GM23338 (cell line): ENCODE results near the gene PPM1N. TPM values are rescaled to one million over a fixed set of nuclear protein-coding genes. Genes with fewer than 3 reads are reported as not detected.

Experiments
- ATAC-seq: fragments of 200-7000 bp; cut with Tn5 transposase; 3 replicates; pipeline ENCODE4 v1.9.1; 2020
- DNase-seq: peaks from one replicate; pipeline ENCODE4 v3.0.0-alpha.2; 2015; ENCODE audit warnings: low spot score
- H2AFZ ChIP-seq: fragments of 200-600 bp; sonication (generic); 2 replicates; pipeline ENCODE4 v1.8.0; 2016; ENCODE audit warnings: antibody characterized with exemption, mild to moderate bottlenecking, moderate library complexity
- H3F3A ChIP-seq: fragments of 200-600 bp; sonication (generic); replicated peaks from 2 replicates; pipeline ENCODE4 v1.8.0; 2017; ENCODE audit warnings: antibody characterized with exemption, mixed run types, low read depth
- H3K27ac ChIP-seq: fragments of 200-600 bp; sonication (generic); 2 replicates; pipeline ENCODE4 v1.6.1; 2016; ENCODE audit warnings: low read depth
- H3K27me3 ChIP-seq: fragments of 200-600 bp; sonication (generic); 2 replicates; pipeline ENCODE4 v1.8.0; 2016; ENCODE audit warnings: mild to moderate bottlenecking, mixed run types, moderate library complexity; ENCODE audit not compliant: insufficient read depth
- H3K36me3 ChIP-seq: fragments of 200-600 bp; sonication (generic); 2 replicates; pipeline ENCODE4 v1.8.0; 2016; ENCODE audit warnings: mild to moderate bottlenecking; ENCODE audit not compliant: insufficient read depth
- H3K4me1 ChIP-seq: fragments of 200-600 bp; sonication (generic); 2 replicates; pipeline ENCODE4 v1.8.0; 2016; ENCODE audit warnings: mild to moderate bottlenecking, moderate library complexity; ENCODE audit not compliant: insufficient read depth
- H3K4me2 ChIP-seq: fragments of 200-600 bp; sonication (generic); 2 replicates; pipeline ENCODE4 v1.7.1; 2017; ENCODE audit warnings: mixed run types
- H3K4me3 ChIP-seq: fragments of 200-600 bp; sonication (generic); 2 replicates; pipeline ENCODE4 v1.6.1; 2016; ENCODE audit warnings: mixed run types
- H3K79me2 ChIP-seq: fragments of 200-600 bp; sonication (generic); replicated peaks from 2 replicates; pipeline ENCODE4 v1.8.0; 2017; ENCODE audit warnings: mild to moderate bottlenecking; ENCODE audit not compliant: insufficient read depth
- H3K9me2 ChIP-seq: fragments of 200-600 bp; sonication (generic); 2 replicates; pipeline ENCODE4 v1.8.0; 2017; ENCODE audit not compliant: insufficient read depth
- H4K20me1 ChIP-seq: fragments of 200-600 bp; sonication (generic); replicated peaks from 2 replicates; pipeline ENCODE4 v1.8.0; 2017; ENCODE audit warnings: mild to moderate bottlenecking; ENCODE audit not compliant: insufficient read depth
- H3K27ac Mint-ChIP-seq: 2 replicates; pipeline ENCODE4 v1.8.0; 2020; ENCODE audit warnings: inconsistent platforms, mild to moderate bottlenecking, moderate library complexity, mixed read lengths
- H3K27me3 Mint-ChIP-seq: 3 replicates; pipeline ENCODE4 v1.8.0; 2022; ENCODE audit warnings: low read depth, mild to moderate bottlenecking, moderate library complexity, mixed read lengths, inconsistent platforms; ENCODE audit not compliant: insufficient read depth, poor library complexity
- H3K36me3 Mint-ChIP-seq: 3 replicates; pipeline ENCODE4 v1.8.0; 2021; ENCODE audit warnings: low read depth, mild to moderate bottlenecking, inconsistent platforms, moderate library complexity, mixed read lengths
- H3K4me1 Mint-ChIP-seq: 3 replicates; pipeline ENCODE4 v1.8.0; 2020; ENCODE audit warnings: mild to moderate bottlenecking, inconsistent platforms, mixed read lengths
- H3K4me3 Mint-ChIP-seq: 3 replicates; pipeline ENCODE4 v1.8.0; 2021; ENCODE audit warnings: moderate library complexity, mild to moderate bottlenecking, inconsistent platforms, mixed read lengths
- H3K9me3 Mint-ChIP-seq: 3 replicates; pipeline ENCODE4 v1.8.0; 2020; ENCODE audit warnings: moderate library complexity, mild to moderate bottlenecking, inconsistent platforms, mixed read lengths
- CREB1 ChIP-seq: fragments of 250-450 bp; sonication (Bioruptor Pico); IDR thresholded peaks from 2 replicates; pipeline ENCODE4 v1.5.0; 2020; ENCODE audit warnings: low read depth, mild to moderate bottlenecking, moderate library complexity
- EZH2 ChIP-seq: fragments of 200-600 bp; sonication (generic); IDR thresholded peaks from one replicate; pipeline ENCODE4 v1.8.0; 2017; ENCODE audit warnings: antibody characterized with exemption, mild to moderate bottlenecking, low read depth; ENCODE audit not compliant: unreplicated experiment
- EZH2phosphoT487 ChIP-seq: fragments of 200-600 bp; sonication (generic); IDR thresholded peaks from one replicate; pipeline ENCODE4 v1.8.1; 2018; ENCODE audit warnings: antibody characterized with exemption; ENCODE audit not compliant: unreplicated experiment
- JUNB ChIP-seq: IDR thresholded peaks from one replicate; pipeline ENCODE4 v1.6.1; 2016; ENCODE audit warnings: antibody characterized with exemption; ENCODE audit not compliant: unreplicated experiment
- NANOG ChIP-seq: IDR thresholded peaks from 2 replicates; pipeline ENCODE4 v1.6.1; 2016; ENCODE audit warnings: antibody characterized with exemption, borderline replicate concordance
- POLR2AphosphoS5 ChIP-seq: IDR thresholded peaks from 2 replicates; pipeline ENCODE4 v1.6.1; 2016; ENCODE audit warnings: antibody characterized with exemption, low read depth
- STAT1 ChIP-seq: IDR thresholded peaks from one replicate; pipeline ENCODE4 v1.6.1; 2016; ENCODE audit warnings: antibody characterized with exemption; ENCODE audit not compliant: unreplicated experiment
- ZNF114 ChIP-seq: fragments of 250-450 bp; sonication (Bioruptor Pico); IDR thresholded peaks from 2 replicates; pipeline ENCODE4 v1.5.0; 2020; ENCODE audit warnings: mild to moderate bottlenecking, moderate library complexity
- ZNF331 ChIP-seq: fragments of 250-450 bp; sonication (Bioruptor Pico); IDR thresholded peaks from 2 replicates; pipeline ENCODE4 v1.5.0; 2020; ENCODE audit warnings: low read depth, mild to moderate bottlenecking, moderate library complexity
- polyA plus RNA-seq: library from polyadenylated mRNA; unstranded; fragments of >200 nt; fragmentation: Nextera tagmentation; extraction: Ambion mirVana; gene quantifications from 2 replicates; pipeline ENCODE4 v1.2.1, GENCODE V29; 2016
- total RNA-seq: library from RNA; depleted of rRNA; stranded (reverse); fragments of >200 nt; shearing (Covaris generic); gene quantifications from 2 replicates; pipeline ENCODE4 v1.2.3, GENCODE V29; 2014
- TF ChIP-seq, protein P1 (sequence below), 2 experiments: fragments of 200-600 bp in 1 of 2; sonication (generic) in 1 of 2; conservative IDR thresholded peaks; 2 replicates each; pipeline versions ENCODE4 v1.5.1 to v1.6.1; 2016 to 2017; ENCODE audit warnings: antibody characterized with exemption in 2 of 2, low read depth in 2 of 2, mild to moderate bottlenecking in 2 of 2, moderate library complexity in 1 of 2
- TF ChIP-seq, protein P2 (sequence below): IDR thresholded peaks from one replicate; pipeline ENCODE4 v1.6.1; 2018; ENCODE audit warnings: antibody characterized with exemption; ENCODE audit not compliant: unreplicated experiment
- TF ChIP-seq, protein P3 (sequence below): IDR thresholded peaks from 2 replicates; pipeline ENCODE4 v1.6.1; 2016; ENCODE audit warnings: antibody characterized with exemption
- TF ChIP-seq, protein P4 (sequence below): fragments of 250-450 bp; sonication (Bioruptor Pico); IDR thresholded peaks from 2 replicates; pipeline ENCODE4 v1.5.0; 2020; ENCODE audit warnings: mild to moderate bottlenecking, moderate library complexity

Gene PPM1N
- total and polyA plus RNA-seq, 2 experiments from 2014 or later = 15.2 to 25.1 TPM

DNA sequence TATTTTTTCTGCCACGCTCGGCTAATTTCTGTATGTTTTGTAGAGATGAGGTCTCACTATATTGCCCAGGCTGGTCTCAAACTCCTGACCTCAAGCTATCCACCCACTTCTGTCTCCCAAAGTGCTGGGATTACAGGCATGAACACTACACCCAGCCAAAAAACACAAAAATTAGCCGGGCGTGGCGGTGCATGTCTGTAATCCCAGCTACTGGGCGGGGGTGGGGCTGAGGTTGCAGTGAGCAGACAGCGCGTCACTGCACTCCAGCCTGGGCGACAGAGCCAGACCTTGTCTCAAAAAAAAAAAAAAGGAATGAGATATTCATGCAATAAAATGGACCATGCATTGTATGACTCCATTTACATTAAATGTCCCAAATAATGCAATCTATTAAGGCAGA is 41.2 kb downstream of the PPM1N start:
- Histone ChIP-seq H2AFZ (no peak overlapping the region), H3K4me2 (no peak overlapping the region), H4K20me1 (no peaks in the 10 kb centered on the region), H3K79me2 (no peaks in the 10 kb centered on the region), H3K9me2 (no peaks in the 10 kb centered on the region), H3K4me3 (no peak overlapping the region), H3K27me3 (no peaks in the 10 kb centered on the region), H3K27ac (no peak overlapping the region), H3F3A (no peaks in the 10 kb centered on the region), H3K4me1 (no peaks in the 10 kb centered on the region), H3K36me3 (no peaks in the 10 kb centered on the region)
- TF ChIP-seq CREB1 (CRISPR knock-in tag) (no peak), EZH2phosphoT487 (no peak), EZH2 (no peak), JUNB (no peak), NANOG (no peak), POLR2AphosphoS5 (no peak), ZNF331 (CRISPR knock-in tag) (no peak), STAT1 (no peak), ZNF114 (CRISPR knock-in tag) (no peak)
- TF ChIP-seq, protein P1, sequence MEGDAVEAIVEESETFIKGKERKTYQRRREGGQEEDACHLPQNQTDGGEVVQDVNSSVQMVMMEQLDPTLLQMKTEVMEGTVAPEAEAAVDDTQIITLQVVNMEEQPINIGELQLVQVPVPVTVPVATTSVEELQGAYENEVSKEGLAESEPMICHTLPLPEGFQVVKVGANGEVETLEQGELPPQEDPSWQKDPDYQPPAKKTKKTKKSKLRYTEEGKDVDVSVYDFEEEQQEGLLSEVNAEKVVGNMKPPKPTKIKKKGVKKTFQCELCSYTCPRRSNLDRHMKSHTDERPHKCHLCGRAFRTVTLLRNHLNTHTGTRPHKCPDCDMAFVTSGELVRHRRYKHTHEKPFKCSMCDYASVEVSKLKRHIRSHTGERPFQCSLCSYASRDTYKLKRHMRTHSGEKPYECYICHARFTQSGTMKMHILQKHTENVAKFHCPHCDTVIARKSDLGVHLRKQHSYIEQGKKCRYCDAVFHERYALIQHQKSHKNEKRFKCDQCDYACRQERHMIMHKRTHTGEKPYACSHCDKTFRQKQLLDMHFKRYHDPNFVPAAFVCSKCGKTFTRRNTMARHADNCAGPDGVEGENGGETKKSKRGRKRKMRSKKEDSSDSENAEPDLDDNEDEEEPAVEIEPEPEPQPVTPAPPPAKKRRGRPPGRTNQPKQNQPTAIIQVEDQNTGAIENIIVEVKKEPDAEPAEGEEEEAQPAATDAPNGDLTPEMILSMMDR (conservative IDR thresholded peaks at IDR 0.05; ENCODE audit: low read depth in 2 of 2) = no peak
- TF ChIP-seq, protein P2, sequence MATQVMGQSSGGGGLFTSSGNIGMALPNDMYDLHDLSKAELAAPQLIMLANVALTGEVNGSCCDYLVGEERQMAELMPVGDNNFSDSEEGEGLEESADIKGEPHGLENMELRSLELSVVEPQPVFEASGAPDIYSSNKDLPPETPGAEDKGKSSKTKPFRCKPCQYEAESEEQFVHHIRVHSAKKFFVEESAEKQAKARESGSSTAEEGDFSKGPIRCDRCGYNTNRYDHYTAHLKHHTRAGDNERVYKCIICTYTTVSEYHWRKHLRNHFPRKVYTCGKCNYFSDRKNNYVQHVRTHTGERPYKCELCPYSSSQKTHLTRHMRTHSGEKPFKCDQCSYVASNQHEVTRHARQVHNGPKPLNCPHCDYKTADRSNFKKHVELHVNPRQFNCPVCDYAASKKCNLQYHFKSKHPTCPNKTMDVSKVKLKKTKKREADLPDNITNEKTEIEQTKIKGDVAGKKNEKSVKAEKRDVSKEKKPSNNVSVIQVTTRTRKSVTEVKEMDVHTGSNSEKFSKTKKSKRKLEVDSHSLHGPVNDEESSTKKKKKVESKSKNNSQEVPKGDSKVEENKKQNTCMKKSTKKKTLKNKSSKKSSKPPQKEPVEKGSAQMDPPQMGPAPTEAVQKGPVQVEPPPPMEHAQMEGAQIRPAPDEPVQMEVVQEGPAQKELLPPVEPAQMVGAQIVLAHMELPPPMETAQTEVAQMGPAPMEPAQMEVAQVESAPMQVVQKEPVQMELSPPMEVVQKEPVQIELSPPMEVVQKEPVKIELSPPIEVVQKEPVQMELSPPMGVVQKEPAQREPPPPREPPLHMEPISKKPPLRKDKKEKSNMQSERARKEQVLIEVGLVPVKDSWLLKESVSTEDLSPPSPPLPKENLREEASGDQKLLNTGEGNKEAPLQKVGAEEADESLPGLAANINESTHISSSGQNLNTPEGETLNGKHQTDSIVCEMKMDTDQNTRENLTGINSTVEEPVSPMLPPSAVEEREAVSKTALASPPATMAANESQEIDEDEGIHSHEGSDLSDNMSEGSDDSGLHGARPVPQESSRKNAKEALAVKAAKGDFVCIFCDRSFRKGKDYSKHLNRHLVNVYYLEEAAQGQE = no peak
- TF ChIP-seq, protein P3, sequence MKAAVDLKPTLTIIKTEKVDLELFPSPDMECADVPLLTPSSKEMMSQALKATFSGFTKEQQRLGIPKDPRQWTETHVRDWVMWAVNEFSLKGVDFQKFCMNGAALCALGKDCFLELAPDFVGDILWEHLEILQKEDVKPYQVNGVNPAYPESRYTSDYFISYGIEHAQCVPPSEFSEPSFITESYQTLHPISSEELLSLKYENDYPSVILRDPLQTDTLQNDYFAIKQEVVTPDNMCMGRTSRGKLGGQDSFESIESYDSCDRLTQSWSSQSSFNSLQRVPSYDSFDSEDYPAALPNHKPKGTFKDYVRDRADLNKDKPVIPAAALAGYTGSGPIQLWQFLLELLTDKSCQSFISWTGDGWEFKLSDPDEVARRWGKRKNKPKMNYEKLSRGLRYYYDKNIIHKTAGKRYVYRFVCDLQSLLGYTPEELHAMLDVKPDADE = no peak
- TF ChIP-seq, protein P4, sequence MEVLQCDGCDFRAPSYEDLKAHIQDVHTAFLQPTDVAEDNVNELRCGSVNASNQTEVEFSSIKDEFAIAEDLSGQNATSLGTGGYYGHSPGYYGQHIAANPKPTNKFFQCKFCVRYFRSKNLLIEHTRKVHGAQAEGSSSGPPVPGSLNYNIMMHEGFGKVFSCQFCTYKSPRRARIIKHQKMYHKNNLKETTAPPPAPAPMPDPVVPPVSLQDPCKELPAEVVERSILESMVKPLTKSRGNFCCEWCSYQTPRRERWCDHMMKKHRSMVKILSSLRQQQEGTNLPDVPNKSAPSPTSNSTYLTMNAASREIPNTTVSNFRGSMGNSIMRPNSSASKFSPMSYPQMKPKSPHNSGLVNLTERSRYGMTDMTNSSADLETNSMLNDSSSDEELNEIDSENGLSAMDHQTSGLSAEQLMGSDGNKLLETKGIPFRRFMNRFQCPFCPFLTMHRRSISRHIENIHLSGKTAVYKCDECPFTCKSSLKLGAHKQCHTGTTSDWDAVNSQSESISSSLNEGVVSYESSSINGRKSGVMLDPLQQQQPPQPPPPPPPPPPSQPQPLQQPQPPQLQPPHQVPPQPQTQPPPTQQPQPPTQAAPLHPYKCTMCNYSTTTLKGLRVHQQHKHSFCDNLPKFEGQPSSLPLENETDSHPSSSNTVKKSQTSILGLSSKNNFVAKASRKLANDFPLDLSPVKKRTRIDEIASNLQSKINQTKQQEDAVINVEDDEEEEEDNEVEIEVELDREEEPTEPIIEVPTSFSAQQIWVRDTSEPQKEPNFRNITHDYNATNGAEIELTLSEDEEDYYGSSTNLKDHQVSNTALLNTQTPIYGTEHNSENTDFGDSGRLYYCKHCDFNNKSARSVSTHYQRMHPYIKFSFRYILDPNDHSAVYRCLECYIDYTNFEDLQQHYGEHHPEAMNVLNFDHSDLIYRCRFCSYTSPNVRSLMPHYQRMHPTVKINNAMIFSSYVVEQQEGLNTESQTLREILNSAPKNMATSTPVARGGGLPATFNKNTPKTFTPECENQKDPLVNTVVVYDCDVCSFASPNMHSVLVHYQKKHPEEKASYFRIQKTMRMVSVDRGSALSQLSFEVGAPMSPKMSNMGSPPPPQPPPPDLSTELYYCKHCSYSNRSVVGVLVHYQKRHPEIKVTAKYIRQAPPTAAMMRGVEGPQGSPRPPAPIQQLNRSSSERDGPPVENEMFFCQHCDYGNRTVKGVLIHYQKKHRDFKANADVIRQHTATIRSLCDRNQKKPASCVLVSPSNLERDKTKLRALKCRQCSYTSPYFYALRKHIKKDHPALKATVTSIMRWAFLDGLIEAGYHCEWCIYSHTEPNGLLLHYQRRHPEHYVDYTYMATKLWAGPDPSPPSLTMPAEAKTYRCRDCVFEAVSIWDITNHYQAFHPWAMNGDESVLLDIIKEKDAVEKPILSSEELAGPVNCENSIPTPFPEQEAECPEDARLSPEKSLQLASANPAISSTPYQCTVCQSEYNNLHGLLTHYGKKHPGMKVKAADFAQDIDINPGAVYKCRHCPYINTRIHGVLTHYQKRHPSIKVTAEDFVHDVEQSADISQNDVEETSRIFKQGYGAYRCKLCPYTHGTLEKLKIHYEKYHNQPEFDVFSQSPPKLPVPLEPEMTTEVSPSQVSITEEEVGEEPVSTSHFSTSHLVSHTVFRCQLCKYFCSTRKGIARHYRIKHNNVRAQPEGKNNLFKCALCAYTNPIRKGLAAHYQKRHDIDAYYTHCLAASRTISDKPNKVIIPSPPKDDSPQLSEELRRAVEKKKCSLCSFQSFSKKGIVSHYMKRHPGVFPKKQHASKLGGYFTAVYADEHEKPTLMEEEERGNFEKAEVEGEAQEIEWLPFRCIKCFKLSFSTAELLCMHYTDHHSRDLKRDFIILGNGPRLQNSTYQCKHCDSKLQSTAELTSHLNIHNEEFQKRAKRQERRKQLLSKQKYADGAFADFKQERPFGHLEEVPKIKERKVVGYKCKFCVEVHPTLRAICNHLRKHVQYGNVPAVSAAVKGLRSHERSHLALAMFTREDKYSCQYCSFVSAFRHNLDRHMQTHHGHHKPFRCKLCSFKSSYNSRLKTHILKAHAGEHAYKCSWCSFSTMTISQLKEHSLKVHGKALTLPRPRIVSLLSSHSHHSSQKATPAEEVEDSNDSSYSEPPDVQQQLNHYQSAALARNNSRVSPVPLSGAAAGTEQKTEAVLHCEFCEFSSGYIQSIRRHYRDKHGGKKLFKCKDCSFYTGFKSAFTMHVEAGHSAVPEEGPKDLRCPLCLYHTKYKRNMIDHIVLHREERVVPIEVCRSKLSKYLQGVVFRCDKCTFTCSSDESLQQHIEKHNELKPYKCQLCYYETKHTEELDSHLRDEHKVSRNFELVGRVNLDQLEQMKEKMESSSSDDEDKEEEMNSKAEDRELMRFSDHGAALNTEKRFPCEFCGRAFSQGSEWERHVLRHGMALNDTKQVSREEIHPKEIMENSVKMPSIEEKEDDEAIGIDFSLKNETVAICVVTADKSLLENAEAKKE (CRISPR knock-in tag) = no peak
- Mint-ChIP-seq H3K36me3 (no peaks in the 10 kb centered on the region), H3K27ac (no peak overlapping the region), H3K4me3 (no peak overlapping the region), H3K4me1 (no peaks in the 10 kb centered on the region), H3K27me3 (peaks cover 6% of the 10 kb centered on the region), H3K9me3 (peaks cover 3% of the 10 kb centered on the region; the same call in 2 of the 3 replicates)
- ATAC-seq (no peak), DNase-seq (no peak)
